ENCODE data around the gene SFMBT2. TPM values are rescaled to one million over a fixed set of nuclear protein-coding genes. Genes with fewer than 3 reads are reported as not detected.

Gene SFMBT2
- total RNA-seq, 4 donors from 2014 or later, result 2.6 to 26.4 (median 4.5) TPM

DNA sequence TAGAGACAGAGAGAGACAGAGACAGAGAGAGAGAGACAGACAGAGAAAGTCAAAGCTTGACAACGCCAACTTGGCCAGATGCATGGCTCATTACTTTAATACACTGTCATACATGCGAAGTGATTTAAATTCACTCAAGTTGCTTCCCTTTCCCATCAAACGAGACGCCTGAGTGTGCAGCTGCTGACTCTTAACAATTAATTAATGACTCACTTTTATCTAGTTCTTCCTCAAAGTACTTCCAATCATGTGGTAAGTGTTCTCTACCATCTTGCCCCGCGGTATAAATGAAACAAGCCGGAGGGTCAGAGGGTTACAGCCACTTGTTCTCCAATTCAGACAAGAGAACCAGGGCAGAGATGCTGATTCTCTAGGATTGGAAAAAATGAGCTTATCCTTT lies 90.8 kb downstream of the SFMBT2 start:
- no peak for TF ChIP-seq POLR2A (IDR thresholded peaks at IDR 0.05)
- TF ChIP-seq, protein P1, sequence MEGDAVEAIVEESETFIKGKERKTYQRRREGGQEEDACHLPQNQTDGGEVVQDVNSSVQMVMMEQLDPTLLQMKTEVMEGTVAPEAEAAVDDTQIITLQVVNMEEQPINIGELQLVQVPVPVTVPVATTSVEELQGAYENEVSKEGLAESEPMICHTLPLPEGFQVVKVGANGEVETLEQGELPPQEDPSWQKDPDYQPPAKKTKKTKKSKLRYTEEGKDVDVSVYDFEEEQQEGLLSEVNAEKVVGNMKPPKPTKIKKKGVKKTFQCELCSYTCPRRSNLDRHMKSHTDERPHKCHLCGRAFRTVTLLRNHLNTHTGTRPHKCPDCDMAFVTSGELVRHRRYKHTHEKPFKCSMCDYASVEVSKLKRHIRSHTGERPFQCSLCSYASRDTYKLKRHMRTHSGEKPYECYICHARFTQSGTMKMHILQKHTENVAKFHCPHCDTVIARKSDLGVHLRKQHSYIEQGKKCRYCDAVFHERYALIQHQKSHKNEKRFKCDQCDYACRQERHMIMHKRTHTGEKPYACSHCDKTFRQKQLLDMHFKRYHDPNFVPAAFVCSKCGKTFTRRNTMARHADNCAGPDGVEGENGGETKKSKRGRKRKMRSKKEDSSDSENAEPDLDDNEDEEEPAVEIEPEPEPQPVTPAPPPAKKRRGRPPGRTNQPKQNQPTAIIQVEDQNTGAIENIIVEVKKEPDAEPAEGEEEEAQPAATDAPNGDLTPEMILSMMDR (IDR thresholded peaks at IDR 0.05), result no peak
- Histone ChIP-seq H3K27me3 (no peaks in the 10 kb centered on the region), H3K9me3 (peaks cover 0 to 3% (median 0%) of the 10 kb centered on the region in 4 donors), H3K4me3 (no peak overlapping the region), H3K36me3 (no peaks in the 10 kb centered on the region), H3K27ac (no peak overlapping the region), H3K4me1 (no peaks in the 10 kb centered on the region)
- no peak for DNase-seq

DNA sequence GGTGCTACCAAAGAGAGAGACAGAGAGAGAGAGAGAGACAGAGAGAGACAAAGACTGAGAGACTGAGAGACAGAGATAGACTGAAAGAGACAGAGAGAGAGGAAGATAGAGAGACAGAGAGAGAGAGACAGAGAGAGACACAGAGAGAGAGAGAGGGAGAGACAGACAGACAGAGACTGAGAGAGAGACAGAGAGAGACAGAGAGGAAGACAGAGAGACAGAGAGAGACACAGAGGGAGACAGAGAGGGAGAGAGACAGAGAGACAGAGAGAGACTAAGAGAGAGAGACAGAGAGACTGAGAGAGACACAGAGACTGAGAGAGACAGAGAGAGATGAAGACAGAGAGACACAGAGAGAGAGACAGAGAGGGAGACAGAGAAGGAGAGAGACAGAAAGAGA lies 91.2 kb downstream of the SFMBT2 start:
- Histone ChIP-seq H3K4me1 (no peaks in the 10 kb centered on the region), H3K36me3 (no peaks in the 10 kb centered on the region), H3K27me3 (no peaks in the 10 kb centered on the region), H3K4me3 (no peak overlapping the region), H3K27ac (no peak overlapping the region), H3K9me3 (peaks cover 0 to 3% (median 0%) of the 10 kb centered on the region in 4 donors)
- TF ChIP-seq, protein P1 (IDR thresholded peaks at IDR 0.05), result no peak
- no peak for TF ChIP-seq POLR2A (IDR thresholded peaks at IDR 0.05)
- no peak for DNase-seq

DNA sequence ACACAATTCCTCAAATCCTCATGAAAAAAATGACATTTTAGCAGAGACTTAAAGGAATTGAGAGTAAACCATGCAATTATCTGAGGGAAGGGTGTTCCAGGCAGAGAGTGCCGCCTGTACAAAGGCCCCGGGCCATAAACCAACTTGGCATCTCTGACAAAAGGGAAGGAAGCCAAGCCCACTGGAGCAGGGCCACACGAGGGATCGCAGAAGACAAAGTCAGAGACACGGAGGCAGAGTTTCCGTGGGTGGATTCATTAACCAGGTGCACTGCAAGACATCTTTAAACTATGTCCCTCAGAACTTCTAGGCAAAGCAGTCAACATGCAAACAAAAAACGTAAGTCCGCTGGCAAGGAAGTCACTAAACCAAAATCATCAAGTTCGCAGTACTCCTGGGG lies 92.0 kb downstream of the SFMBT2 start:
- Histone ChIP-seq H3K9me3 (peaks cover 0 to 3% (median 0%) of the 10 kb centered on the region in 4 donors), H3K36me3 (no peaks in the 10 kb centered on the region), H3K4me3 (no peak overlapping the region), H3K4me1 (no peaks in the 10 kb centered on the region), H3K27me3 (no peaks in the 10 kb centered on the region), H3K27ac (no peak overlapping the region)
- TF ChIP-seq, protein P1 (IDR thresholded peaks at IDR 0.05), result no peak
- TF ChIP-seq POLR2A (IDR thresholded peaks at IDR 0.05), result no peak
- peak in 1 of 3 donors; percentile 23 for DNase-seq

DNA sequence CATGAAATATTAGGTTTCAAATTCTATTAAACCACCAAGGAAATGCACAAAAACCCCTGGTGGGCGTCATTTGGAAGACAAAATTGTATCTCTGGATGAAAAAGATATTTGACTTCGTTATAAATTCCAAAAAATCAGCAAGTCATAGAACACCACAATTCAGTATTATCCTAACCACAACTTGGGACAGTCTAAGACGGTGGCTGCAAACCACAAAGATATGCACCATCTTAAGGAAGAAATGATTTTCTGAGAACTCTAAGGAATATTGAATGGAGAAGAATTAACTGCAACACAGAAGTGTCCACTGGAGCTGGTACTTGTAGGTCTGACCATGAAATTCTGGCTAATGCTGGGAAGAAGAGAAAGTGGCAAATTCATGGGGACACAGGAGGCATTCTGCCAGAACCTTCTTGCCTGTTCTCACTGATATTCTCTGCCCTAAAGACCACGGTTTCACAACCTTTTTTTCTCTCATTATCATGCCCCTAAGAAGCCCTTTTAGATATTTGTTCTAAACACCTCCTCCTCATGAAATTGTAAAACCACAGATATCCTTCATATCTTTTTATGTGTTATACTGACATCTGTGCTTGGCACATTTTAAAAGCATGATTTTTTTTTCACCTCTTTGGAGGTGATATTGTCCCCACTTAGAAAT lies 92.9 kb downstream of the SFMBT2 start:
- TF ChIP-seq, protein P1 (IDR thresholded peaks at IDR 0.05), result no peak
- TF ChIP-seq POLR2A (IDR thresholded peaks at IDR 0.05), result no peak
- no peak overlapping the region for H3K27ac ChIP-seq
- no peak overlapping the region for H3K4me3 ChIP-seq
- no peaks in the 10 kb centered on the region for H3K36me3 ChIP-seq
- peaks cover 0 to 3% (median 0%) of the 10 kb centered on the region in 4 donors for H3K9me3 ChIP-seq
- H3K4me1 ChIP-seq, result no peaks in the 10 kb centered on the region
- no peaks in the 10 kb centered on the region for H3K27me3 ChIP-seq
- no peak for DNase-seq

DNA sequence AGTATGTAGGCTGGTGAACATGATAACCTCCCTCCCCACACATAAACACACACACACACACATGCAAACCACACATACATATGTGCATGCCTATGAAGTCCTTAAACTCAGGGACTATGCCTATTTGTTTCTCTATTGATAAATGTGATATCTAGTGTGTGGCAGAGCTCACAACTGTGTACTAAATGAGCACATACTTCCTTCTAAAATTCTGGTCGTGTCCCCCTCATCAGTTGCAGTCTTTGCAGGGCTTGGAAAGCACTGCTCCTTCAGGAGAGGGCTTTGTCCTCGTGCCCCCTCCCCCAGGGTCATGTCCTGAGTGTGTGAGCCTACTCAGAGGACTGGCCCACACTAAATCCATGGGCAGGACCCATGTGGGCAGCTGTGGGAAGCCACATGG lies 94.0 kb downstream of the SFMBT2 start:
- Histone ChIP-seq H3K4me3 (no peak overlapping the region), H3K4me1 (no peaks in the 10 kb centered on the region)
- TF ChIP-seq, protein P1 (IDR thresholded peaks at IDR 0.05), result no peak
- TF ChIP-seq POLR2A (IDR thresholded peaks at IDR 0.05), result no peak

More for the DNA sequence above, 94.0 kb downstream of the SFMBT2 start:
- no peak for DNase-seq
- Histone ChIP-seq H3K27me3 (no peaks in the 10 kb centered on the region), H3K36me3 (no peaks in the 10 kb centered on the region), H3K27ac (no peak overlapping the region), H3K9me3 (peaks cover 0 to 3% (median 0%) of the 10 kb centered on the region in 4 donors)
